Esophagus squamous epithelium (tissue), 4 donors: ENCODE results near the gene HECTD2.

Source experiments
- CTCF ChIP-seq, 6 experiments: fragments of 450-650 bp in 4 of 6; fragments of 200-600 bp in 2 of 6; sonication (generic) in 2 of 6; IDR thresholded peaks; one replicate each; pipeline ENCODE4 v1.5.1; 2016 to 2019; ENCODE audit warnings: antibody characterized with exemption in 6 of 6, mild to moderate bottlenecking in 4 of 6, moderate library complexity in 4 of 6
- POLR2A ChIP-seq, 4 donors: fragments of 450-650 bp; IDR thresholded peaks; one replicate each; pipeline ENCODE4 v1.6.1; 2017; ENCODE audit warnings: antibody characterized with exemption in 4 of 4, mild to moderate bottlenecking in 4 of 4, moderate library complexity in 3 of 4

GRCh38 chr10:91559169-91559568, 149.0 kb downstream of the HECTD2 start:
- no peak for TF ChIP-seq POLR2A (IDR thresholded peaks at IDR 0.05)
- TF ChIP-seq CTCF (IDR thresholded peaks at IDR 0.05), result no peak
